Stimulated activated CD4-positive, alpha-beta T cell treated with anti-CD3 and anti-CD28 coated beads, Interleukin-1b, Interleukin-23, amount 100 ng/mL, for 4 hours (primary cell): Measurements from ENCODE around the gene DENND6B.
"Not testable (repeated sequence)": the region's sequence is repeated elsewhere in the genome, so short reads cannot be mapped to it uniquely, and the experiment has no call there.

Source experiments
- DNase-seq, 2 donors: peaks; one replicate each; pipeline ENCODE4 v3.0.0-alpha.2; 2020; ENCODE audit warnings: low read depth in 2 of 2

Gene DENND6B

GRCh38 chr22:50339945-50340879 is 13.4 kb upstream of the DENND6B start:
- no peak for DNase-seq

- no peak for DNase-seq
These were observed 12.1 kb upstream of the DENND6B start for GRCh38 chr22:50338860-50339462.

GRCh38 chr22:50338042-50338573 is 11.3 kb upstream of the DENND6B start:
- no peak for DNase-seq

- DNase-seq = no peak
These were observed 10.6 kb upstream of the DENND6B start for GRCh38 chr22:50337262-50338041.

GRCh38 chr22:50334433-50334832 is 7.6 kb upstream of the DENND6B start:
- not testable (repeated sequence) for DNase-seq

GRCh38 chr22:50329236-50329635 is 2.4 kb upstream of the DENND6B start:
- no peak for DNase-seq

GRCh38 chr22:50327711-50328019 is 853 bp upstream of the DENND6B start:
- DNase-seq = no peak

GRCh38 chr22:50326225-50326955 is 422 bp downstream of the DENND6B start:
- DNase-seq = no peak

- DNase-seq = no peak
These were observed 1.2 kb downstream of the DENND6B start for GRCh38 chr22:50325444-50326224.

- no peak for DNase-seq
These were observed 2.9 kb downstream of the DENND6B start for GRCh38 chr22:50323900-50324299.

- DNase-seq = not testable (repeated sequence)
These were observed 4.3 kb downstream of the DENND6B start for GRCh38 chr22:50322382-50323104.

GRCh38 chr22:50320671-50321325 is 6.0 kb downstream of the DENND6B start:
- no peak for DNase-seq

- no peak for DNase-seq
These were observed 6.7 kb downstream of the DENND6B start for GRCh38 chr22:50320116-50320515.

- no peak for DNase-seq
These were observed 7.3 kb downstream of the DENND6B start for GRCh38 chr22:50319503-50319951.

- no peak for DNase-seq
These were observed 8.0 kb downstream of the DENND6B start for GRCh38 chr22:50318698-50319411.

- no peak for DNase-seq
These were observed 8.5 kb downstream of the DENND6B start for GRCh38 chr22:50318356-50318697.

- DNase-seq = no peak
These were observed 9.1 kb downstream of the DENND6B start for GRCh38 chr22:50317674-50318073.

GRCh38 chr22:50317178-50317577 is 9.6 kb downstream of the DENND6B start:
- DNase-seq = no peak
